ENCODE results near the gene REEP5.

The REEP5 gene

DNA sequence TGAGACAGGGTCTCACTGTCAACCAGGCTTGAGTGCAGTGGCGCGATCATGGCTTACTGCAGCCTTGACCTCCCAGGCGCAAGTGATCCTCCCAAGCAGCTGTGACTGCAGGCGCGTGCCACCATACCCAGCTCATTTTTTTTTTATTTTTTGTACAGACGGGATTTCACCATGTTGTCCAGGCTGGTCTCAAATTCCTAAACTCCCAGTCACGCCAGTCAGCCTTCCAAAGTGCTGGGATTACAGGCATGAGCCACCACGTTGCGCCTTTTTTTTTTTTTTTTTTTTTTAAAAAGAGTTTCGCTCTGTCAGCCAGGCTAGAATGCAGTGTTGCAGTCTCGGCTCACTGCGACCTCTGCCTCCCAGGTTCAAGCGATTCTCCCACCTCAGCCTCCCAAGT, 88.1 kb downstream of the REEP5 start:
- DNase-seq (ENCODE audit: low spot score), result no peak

DNA sequence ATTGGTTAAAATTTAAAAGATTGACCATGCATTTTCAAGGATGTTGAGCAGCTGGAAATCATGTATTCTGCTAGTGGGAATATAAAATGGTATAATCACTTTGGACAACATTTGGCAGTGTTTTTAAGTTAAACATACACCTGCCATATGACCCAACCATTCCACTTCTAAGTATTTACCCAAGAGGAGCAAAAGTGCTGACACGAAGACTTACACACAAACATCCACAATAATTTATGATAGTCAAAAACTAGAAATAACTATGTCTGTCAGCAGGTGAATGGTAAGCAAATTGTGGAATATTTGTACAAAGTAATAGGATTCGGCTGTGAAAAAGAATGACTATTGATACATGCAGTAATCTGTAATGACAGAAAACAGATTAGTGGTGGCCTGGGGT, 91.6 kb downstream of the REEP5 start:
- DNase-seq (ENCODE audit: low spot score), result no peak
